HG02973 (cell line): Measurements from ENCODE around the gene ZNF837.
"Not testable (repeated sequence)": the region's sequence is repeated elsewhere in the genome, so short reads cannot be mapped to it uniquely, and the experiment has no call there.

Experiments
- ATAC-seq: cut with Tn5 transposase; IDR thresholded peaks from one replicate; pipeline ENCODE4 v1.9.1; 2021; ENCODE audit warnings: moderate library complexity; ENCODE audit not compliant: unreplicated experiment

ZNF837 gene

GRCh38 chr19:58396691-58397532 lies 16.1 kb upstream of the ZNF837 start:
- ATAC-seq: no peak

DNA sequence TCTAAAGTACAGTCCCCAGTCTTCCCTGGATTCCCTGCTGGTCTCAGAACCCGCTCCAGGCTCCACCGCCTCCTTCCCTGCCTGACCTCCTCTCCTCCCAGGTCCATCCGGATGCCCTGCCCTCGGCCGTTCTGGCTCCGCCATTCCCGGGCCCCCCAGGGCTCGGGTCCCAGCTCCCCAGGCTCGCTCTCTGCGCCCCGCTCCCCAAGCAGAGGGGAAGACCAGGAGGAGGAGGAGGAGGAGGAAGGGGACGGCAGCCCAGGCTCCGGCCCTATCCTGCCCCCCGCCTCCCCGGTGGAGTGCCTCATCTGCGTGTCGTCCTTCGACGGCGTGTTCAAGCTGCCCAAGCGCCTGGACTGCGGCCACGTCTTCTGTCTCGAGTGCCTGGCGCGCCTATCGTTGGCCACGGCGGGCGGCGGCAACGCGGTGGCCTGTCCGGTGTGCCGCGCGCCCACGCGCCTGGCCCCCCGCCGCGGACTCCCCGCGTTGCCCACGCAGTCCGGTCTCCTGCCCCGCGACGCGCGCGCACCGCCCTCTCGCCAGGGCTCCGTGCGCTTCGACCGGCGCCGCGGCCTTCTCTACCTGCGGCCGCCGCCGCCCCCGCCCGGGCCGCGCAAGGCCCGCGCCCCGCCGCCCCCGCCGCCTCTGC lies 15.3 kb upstream of the ZNF837 start:
- ATAC-seq: no peak

DNA sequence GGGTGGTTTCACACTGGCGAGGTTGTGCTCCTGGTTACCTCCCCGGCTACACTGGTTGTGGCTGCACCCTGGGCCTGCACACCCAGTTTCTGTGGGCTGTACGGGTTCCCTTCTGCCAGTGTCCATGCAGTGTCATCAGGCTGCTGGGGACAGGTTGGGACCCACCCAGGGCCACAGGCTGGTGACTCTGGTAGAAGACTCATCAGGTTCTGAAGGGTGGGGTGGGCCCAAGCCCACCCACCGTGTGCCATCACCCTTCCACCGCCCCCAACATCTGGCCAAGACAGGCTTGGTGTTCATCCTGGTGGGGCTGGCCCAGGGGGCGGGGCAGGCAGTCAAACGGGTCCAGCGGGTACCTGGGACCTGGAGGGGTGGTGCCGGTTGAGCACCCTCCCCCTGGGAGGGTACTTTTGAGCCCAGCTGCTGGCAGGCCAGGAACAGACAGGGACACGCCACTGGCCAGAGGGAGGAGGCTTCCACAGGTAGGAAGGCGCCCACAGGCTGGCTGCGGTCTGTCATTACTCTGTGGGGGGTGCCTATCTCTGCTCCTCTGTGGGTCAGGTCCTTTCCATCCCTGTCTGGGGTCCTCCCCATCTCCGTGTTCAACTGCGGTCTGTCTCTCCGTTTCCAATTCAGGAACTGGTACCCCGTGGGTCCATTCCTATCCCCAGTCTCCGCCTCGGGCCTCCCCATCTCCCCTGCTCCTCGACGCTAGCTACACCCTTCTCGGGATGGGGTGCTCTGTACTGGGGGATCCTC lies 14.6 kb upstream of the ZNF837 start, which contains the start of gene RNF225:
RNF225 (plus strand) TSS at position 437 of the 759 bp plus-strand sequence. CDS start 434 bp downstream, outside the sequence.
- no peak for ATAC-seq

GRCh38 chr19:58394821-58395219 lies 14.0 kb upstream of the ZNF837 start:
- no peak for ATAC-seq

- ATAC-seq: no peak
Measured at GRCh38 chr19:58393725-58394033, 12.8 kb upstream of the ZNF837 start.

DNA sequence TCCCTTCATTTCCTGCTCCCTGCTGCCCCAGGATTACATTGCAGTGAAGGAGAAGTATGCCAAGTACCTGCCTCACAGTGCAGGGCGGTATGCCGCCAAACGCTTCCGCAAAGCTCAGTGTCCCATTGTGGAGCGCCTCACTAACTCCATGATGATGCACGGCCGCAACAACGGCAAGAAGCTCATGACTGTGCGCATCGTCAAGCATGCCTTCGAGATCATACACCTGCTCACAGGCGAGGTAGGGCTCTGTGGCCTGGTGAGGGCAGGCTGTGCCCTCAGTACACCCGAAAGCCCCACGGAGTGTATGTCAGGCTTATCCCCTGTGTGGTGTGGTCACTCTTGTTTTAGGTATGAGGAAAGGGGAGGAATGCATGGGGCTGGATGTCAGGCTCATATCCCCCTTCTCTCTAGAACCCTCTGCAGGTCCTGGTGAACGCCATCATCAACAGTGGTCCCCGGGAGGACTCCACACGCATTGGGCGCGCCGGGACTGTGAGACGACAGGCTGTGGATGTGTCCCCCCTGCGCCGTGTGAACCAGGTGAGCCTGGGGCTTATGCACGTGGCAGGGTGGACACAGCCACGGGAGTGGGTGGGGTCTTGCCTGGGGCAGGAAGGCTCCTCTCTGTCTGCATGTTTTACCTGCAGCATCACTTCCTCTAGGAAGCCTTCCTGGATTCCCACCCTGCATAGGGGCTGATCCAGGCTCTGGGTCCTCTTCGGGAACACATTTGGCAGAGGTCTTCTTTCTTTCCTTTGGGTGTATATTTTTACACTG lies 12.3 kb upstream of the ZNF837 start:
- no peak for ATAC-seq

DNA sequence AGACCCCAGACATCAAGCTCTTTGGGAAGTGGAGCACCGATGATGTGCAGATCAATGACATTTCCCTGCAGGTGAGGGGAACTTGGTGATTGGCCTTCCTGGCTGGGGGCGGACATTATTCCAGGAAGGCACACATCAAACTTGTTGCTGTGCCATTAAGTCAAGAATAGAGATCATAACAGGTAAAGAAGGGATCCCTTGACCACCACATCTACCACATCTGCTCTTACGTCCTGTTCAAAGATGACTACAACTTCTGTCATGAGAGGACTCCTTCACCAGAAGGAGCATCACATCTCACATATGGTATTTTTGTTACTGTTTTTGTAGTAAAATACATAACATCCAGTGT lies 7.3 kb upstream of the ZNF837 start:
- no peak for ATAC-seq

DNA sequence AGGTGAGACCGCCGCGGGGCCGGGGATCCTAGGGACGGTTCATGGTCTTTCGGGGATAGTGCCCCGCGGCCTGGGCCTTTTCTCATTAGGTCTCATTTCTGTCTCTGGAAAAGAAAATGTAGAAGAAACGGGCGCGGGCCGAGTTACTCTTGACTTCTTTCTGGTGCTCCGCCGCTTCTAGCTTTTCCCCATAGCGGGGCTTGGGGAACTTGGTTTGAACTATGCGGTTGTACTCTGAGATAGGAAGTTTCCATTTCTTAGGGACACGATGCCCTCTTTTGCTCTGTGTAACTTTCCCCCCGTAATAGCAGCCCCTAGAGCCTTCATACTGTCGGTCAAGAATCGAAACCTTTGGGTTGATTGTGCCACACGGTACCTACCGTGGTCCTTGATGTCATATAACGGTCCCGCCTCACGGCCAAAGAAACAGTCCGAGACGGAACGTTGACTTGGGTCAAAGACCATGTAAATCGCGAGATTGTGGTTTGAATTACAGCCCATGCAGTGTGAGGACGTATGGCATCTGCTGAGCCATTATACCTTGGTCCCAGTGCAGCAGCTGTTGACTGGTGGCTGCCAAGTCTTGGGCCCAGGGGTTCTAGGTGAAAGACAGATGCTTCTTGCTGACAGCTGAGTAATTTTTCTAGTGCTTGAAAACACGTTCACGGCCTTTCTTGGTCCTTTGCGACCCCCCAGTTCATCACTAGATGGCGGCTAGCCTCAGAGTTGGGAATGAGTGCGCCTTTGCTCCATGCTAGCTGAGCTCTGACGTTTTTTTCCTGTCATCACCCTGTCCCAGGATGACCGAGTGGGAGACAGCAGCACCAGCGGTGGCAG lies 6.7 kb upstream of the ZNF837 start:
- no peak for ATAC-seq

DNA sequence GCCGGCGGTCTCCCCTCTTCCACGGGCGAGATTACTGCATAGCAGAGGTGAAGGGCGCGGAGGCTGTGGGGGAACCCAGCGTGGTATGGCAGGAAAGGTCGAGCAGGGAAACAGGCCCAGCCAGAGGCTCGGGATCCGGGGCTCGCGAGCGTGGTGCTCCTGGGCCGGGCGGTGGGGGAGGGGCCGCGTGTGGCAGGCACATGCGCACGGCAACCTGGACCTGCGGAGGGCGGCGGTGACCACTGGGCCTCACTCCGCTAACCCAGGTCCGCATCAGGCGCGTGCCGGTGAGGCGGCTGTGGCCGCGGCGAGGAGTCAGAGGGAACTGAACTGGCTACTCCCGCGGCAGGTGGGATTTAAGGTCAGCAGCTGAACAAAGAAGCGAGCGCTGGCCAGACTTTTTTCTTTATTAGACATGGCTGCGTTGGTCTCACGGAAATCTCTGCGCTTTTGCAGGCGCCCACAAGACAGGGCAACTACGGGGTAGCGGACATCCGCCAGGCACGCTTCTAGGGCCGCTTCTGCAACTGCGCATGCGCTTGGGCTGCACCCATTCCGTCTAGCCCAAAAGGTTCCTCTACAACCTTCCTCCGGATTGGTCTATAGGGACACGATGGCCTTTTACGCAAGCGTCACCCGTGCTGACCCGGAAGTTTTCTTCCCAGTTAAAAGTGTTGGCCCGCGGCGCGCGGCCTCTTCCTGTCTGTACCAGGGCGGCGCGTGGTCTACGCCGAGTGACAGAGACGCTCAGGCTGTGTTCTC lies 5.9 kb upstream of the ZNF837 start, which contains the start of gene RPS5:
RPS5 (plus strand) TSS at position 694 of the 762 bp plus-strand sequence. CDS start 869 bp downstream, outside the sequence.
- peak; percentile 77 for ATAC-seq

DNA sequence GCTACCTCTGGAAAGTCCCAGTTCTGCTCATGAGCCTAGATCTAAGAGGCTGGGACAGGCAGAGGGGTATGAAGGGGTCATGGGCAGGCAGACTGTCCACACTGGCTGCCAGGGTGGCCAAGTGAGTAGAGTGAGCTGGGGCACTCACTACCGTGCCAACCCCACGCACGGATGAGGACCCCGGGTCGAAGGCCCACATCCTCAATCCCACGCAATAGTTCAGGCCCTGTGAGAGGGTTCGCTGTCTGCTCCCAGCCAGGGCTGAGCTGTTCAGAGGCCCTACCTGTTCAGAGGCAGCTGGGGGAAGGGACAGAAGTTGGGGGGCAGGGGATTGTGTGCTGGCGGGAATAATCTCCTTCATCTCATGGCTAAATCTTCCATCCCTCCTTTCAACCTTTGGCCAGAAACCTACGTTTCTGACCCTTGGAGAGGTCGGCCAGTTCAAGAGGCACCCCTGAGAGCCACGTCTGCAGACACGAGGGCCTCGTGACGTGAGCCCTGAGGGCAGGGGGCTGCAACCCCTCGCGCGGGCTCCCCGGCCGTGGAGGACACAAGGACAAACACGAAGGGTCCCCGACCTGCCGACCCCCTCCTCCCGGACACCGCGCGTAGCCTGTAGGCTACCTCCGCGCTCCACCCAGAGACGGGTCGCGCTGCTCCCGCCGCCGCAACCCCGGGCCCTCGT lies 5.2 kb upstream of the ZNF837 start:
- no peak for ATAC-seq

- ATAC-seq: no peak
Measured at GRCh38 chr19:58385313-58385890, 4.6 kb upstream of the ZNF837 start.

DNA sequence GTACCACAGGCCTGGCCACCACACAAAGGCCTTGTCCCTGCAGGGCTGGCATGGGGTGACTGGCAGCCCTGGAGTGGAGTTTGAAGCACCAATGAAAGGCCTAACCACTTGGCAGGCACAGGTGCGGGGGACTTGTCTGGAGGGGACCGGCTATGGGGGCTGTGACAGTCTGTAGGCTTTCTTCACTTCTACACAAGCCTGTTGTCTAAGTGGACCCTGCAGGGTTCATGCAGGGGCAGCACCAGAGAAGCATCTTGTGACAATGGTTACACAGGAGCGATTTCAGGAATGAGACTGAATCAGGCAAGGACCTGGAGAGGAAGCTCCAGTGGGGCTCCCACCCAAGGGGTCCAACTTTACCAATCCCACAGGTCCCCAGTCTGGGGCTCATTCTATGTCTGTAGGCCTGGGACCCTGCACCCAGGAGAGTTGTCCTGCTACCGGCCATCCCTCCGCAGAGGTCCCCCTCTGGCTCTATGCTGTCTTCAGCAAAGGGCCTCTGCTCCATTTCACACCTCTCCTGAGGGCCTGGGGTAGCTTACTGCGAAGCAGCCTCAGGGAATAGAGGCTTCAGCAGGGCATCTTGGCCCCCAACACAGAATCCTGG lies 2.3 kb upstream of the ZNF837 start:
- ATAC-seq: no peak

- no peak for ATAC-seq
Measured at GRCh38 chr19:58381460-58382212, 806 bp upstream of the ZNF837 start.

DNA sequence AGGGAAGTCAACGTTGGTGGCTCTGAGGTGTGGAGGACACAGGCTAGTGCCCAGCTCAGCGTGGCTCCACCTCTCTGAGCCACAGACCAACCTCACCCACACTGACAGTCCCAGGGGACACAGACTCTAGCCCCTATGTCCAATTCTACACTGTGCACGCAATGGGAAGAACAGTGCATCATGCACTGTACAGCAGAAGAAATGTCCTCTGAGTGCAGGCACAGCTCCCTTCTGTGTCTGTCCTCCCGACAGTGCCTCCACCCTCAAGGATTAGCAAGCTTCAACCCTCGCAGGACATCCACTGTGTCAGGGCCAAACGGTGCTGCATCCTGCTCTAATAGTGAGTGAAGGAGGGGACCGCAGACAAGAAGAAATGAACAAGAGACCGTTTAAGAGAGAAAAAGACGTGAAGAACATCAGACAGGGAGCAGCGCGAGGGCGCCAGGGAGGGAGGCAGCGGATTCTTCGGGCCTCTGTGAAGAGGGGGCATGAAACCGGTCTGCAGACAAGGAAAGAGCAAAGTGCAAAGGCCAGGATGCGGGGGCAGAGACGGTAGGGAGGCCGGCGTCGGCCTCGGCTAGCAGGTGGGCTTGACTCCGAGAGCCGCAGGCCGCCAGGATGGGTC lies 681 bp downstream of the ZNF837 start:
- ATAC-seq: no peak

DNA sequence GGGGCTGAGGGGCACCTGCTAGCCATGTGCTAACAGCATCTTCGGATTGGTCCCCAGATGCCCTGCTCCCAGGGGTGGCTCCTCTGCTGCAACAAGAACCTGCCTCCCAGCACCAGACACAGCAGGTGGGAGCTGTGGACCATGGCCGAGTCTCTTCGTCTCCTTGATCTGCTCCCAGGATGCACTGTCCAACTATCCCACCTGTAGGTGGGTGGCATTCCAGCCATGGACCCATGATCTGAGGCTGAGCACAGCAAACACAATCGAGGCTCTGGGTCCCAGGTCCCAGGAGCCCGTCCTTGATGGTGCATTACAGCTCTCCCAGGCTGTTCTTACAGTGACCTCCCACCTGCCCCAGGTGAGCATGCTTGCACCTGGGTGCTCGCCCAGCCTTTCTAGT lies 1.6 kb downstream of the ZNF837 start:
- no peak for ATAC-seq

DNA sequence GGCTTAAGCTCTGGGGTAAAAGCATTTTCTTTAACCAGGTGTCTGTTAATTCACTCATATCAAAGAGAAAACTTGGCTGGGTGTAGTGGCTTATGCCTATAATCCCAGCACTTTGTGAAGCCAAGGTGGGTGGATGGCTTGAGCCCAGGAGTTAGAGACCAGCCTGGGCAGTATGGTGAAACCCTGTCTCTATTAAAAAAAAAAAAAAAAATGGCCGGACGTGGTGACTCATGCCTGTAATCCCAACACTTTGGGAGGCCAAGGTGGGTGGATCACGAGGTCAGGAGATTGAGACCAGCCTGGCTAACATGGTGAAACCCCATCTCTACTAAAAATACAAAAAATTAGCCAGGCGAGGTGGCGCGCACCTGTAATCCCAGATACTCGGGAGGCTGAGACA lies 4.1 kb downstream of the ZNF837 start:
- not testable (repeated sequence) for ATAC-seq

DNA sequence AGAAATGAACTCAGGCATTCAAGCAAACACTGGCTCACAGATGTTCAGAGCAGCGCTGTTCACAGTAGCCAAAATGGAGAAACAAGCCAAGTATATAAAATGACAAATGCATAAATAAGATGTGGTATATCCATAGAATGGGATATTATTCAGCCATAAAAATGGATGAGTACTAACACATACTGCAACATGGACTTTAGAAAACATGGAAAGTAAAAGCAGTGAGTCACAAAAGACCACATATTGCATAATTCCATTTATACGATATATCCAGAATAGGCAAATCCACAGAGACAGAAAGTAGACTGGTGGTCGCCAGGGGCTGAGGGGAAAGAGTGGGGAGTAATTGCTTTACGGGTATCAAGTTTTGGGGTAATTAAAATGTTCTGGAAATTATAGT lies 6.6 kb downstream of the ZNF837 start:
- ATAC-seq: no peak
